ENCODE results near the gene RTN1.

The RTN1 gene

GRCh38 chr14:59811815-59812214, 58.8 kb downstream of the RTN1 start:
- TF ChIP-seq, protein P1, sequence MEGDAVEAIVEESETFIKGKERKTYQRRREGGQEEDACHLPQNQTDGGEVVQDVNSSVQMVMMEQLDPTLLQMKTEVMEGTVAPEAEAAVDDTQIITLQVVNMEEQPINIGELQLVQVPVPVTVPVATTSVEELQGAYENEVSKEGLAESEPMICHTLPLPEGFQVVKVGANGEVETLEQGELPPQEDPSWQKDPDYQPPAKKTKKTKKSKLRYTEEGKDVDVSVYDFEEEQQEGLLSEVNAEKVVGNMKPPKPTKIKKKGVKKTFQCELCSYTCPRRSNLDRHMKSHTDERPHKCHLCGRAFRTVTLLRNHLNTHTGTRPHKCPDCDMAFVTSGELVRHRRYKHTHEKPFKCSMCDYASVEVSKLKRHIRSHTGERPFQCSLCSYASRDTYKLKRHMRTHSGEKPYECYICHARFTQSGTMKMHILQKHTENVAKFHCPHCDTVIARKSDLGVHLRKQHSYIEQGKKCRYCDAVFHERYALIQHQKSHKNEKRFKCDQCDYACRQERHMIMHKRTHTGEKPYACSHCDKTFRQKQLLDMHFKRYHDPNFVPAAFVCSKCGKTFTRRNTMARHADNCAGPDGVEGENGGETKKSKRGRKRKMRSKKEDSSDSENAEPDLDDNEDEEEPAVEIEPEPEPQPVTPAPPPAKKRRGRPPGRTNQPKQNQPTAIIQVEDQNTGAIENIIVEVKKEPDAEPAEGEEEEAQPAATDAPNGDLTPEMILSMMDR (IDR thresholded peaks at IDR 0.05; ENCODE audit: control insufficient read depth, extremely low read depth, insufficient read depth): no peak
- no peak overlapping the region for H3K4me3 ChIP-seq (ENCODE audit: low read depth, low read length)
- no peak for DNase-seq (ENCODE audit: low read depth)

- TF ChIP-seq, protein P1 (IDR thresholded peaks at IDR 0.05; ENCODE audit: control insufficient read depth, extremely low read depth, insufficient read depth): no peak
- no peak for DNase-seq (ENCODE audit: low read depth)
- no peak overlapping the region for H3K4me3 ChIP-seq (ENCODE audit: low read depth, low read length)
Observed at GRCh38 chr14:59811073-59811472, 59.5 kb downstream of the RTN1 start.

- H3K4me3 ChIP-seq (ENCODE audit: low read depth, low read length): no peak overlapping the region
- DNase-seq (ENCODE audit: low read depth): no peak
- TF ChIP-seq, protein P1 (IDR thresholded peaks at IDR 0.05; ENCODE audit: control insufficient read depth, extremely low read depth, insufficient read depth): no peak
Observed at GRCh38 chr14:59803052-59803540, 67.5 kb downstream of the RTN1 start.

DNA sequence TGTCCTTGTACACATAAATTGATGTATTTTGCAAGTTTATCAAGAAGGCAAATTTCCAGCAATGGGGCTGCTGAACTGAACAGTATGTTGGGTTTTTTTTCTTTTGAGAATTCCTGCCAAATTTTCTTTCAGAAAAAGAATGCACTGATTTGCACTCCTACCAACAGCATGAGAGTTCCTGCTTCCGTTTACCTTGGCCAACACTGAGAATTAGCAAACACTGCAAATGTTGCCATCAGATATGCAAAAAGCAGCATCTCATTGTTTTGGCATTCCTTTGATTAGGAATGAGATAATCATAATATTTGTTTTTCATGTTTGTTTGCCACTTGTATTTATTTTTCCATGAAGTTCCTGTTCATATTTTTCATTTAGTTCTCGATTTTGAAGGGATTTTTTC, 82.4 kb downstream of the RTN1 start:
- no peak overlapping the region for H3K4me3 ChIP-seq (ENCODE audit: low read depth, low read length)
- TF ChIP-seq, protein P1 (IDR thresholded peaks at IDR 0.05; ENCODE audit: control insufficient read depth, extremely low read depth, insufficient read depth): no peak
- DNase-seq (ENCODE audit: low read depth): peak; percentile 96

DNA sequence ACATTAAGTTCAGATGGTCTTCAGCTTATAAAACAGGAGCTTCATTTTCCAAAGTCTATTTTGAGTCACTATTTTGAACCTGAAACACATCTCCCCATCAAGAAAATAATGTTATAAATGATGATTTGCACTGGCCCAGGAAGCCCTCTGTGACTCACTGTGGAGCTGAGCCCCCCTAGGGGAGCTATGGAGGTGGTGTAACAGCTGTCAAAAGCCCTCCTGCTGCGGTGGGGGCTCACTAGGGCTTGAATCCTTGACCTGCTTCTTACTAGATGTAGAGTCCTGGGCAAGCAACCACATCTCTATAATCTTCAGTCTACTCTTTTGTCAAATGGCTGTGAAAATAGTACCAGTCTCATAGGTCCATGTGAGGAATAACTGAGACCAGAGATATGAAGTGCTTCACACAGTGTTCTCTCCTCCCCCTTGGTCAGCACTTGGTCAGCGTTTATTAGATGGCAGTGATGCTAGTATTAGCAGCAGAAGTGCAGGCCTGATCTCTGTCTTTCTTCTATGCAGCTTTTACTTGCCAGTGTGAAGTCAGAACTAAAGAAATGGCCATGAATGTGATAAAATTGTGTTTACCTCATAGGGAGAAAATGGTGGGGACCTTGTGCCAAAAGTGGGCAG, 83.4 kb downstream of the RTN1 start:
- no peak for DNase-seq (ENCODE audit: low read depth)

GRCh38 chr14:59785629-59786028, 84.9 kb downstream of the RTN1 start:
- no peak overlapping the region for H3K4me3 ChIP-seq (ENCODE audit: low read depth, low read length)

More for the DNA sequence above, 83.4 kb downstream of the RTN1 start:
- no peak overlapping the region for H3K4me3 ChIP-seq (ENCODE audit: low read depth, low read length)
- TF ChIP-seq, protein P1 (IDR thresholded peaks at IDR 0.05; ENCODE audit: control insufficient read depth, extremely low read depth, insufficient read depth): no peak

More at GRCh38 chr14:59785629-59786028, 84.9 kb downstream of the RTN1 start:
- TF ChIP-seq, protein P1 (IDR thresholded peaks at IDR 0.05; ENCODE audit: control insufficient read depth, extremely low read depth, insufficient read depth): no peak
- DNase-seq (ENCODE audit: low read depth): no peak

All from LNCaP clone FGC (cell line).